ENCODE data around the gene TMEM200B. TPM values are rescaled to one million over a fixed set of nuclear protein-coding genes. Genes with fewer than 3 reads are reported as not detected.
"Not testable (repeated sequence)": the region's sequence is repeated elsewhere in the genome, so short reads cannot be mapped to it uniquely, and the experiment has no call there.

Gene TMEM200B
- total RNA-seq, 2 experiments from 2014 or later: not detected

- H3K4me3 Mint-ChIP-seq: no peak overlapping the region
- ChIA-PET POLR2A (no interaction called here), CTCF (no interaction called here)
- DNase-seq: no peak
- no peak overlapping the region for H3K27ac Mint-ChIP-seq
- H3K27me3 Mint-ChIP-seq (ENCODE audit: low read depth): no peaks in the 10 kb centered on the region
- H3K9me3 Mint-ChIP-seq (ENCODE audit: insufficient read depth): no peaks in the 10 kb centered on the region
- peaks cover 13% of the 10 kb centered on the region for H3K36me3 Mint-ChIP-seq (ENCODE audit: low read depth)
- H3K4me1 Mint-ChIP-seq (ENCODE audit: low read depth): no peaks in the 10 kb centered on the region
- ATAC-seq: no peak
Observed at GRCh38 chr1:29105822-29106221, 17.9 kb downstream of the TMEM200B start.

DNA sequence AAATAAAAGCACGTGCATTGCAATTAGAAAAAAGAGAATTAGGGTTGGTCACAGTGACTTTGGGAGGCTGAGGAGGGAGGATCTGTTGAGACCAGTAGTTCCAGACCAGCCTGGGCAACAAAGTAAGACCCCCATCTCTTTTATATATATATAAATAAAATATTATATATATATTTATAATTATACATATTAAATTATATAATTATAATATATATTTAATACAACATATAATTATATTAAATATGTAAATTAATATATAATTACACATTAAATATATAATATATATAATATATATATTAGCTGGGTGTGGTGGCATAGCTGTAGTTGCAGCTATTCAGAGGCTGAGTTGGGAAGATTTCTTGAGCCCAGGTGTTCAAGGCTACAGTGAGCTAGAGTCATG lies 23.2 kb downstream of the TMEM200B start:
- DNase-seq: no peak
- no peak for ATAC-seq
- no peaks in the 10 kb centered on the region for H3K9me3 Mint-ChIP-seq (ENCODE audit: insufficient read depth)
- peaks cover 3% of the 10 kb centered on the region for H3K4me1 Mint-ChIP-seq (ENCODE audit: low read depth)
- no peak overlapping the region for H3K27ac Mint-ChIP-seq
- ChIA-PET POLR2A (no interaction called here), CTCF (no interaction called here)
- H3K36me3 Mint-ChIP-seq (ENCODE audit: low read depth): peaks cover 28% of the 10 kb centered on the region
- no peak overlapping the region for H3K4me3 Mint-ChIP-seq
- no peaks in the 10 kb centered on the region for H3K27me3 Mint-ChIP-seq (ENCODE audit: low read depth)

DNA sequence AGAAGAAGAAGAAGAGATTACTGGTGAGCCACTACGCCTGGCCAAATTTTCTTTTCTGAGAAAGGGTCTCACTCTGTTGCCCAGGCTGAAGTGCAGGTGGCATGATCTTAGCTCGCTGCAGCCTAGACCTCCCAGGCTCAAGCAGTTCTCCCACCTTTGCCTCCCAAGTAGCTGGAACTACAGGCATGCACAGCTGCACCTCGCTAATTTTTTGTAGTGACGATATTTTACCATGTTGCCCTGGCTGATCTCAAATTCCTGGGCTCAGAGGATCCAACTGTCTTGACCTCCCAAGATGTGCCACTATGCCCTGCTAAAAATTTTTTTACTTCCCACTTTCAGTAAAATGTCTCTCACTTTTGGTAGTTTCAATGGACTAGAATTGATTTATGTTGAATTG lies 24.4 kb downstream of the TMEM200B start:
- Mint-ChIP-seq H3K27me3 (ENCODE audit: low read depth) (no peaks in the 10 kb centered on the region), H3K4me1 (ENCODE audit: low read depth) (peaks cover 3% of the 10 kb centered on the region), H3K9me3 (ENCODE audit: insufficient read depth) (no peaks in the 10 kb centered on the region), H3K4me3 (no peak overlapping the region), H3K36me3 (ENCODE audit: low read depth) (peaks cover 32% of the 10 kb centered on the region), H3K27ac (no peak overlapping the region)
- ATAC-seq: no peak
- ChIA-PET POLR2A (no interaction called here), CTCF (no interaction called here)
- DNase-seq: no peak

DNA sequence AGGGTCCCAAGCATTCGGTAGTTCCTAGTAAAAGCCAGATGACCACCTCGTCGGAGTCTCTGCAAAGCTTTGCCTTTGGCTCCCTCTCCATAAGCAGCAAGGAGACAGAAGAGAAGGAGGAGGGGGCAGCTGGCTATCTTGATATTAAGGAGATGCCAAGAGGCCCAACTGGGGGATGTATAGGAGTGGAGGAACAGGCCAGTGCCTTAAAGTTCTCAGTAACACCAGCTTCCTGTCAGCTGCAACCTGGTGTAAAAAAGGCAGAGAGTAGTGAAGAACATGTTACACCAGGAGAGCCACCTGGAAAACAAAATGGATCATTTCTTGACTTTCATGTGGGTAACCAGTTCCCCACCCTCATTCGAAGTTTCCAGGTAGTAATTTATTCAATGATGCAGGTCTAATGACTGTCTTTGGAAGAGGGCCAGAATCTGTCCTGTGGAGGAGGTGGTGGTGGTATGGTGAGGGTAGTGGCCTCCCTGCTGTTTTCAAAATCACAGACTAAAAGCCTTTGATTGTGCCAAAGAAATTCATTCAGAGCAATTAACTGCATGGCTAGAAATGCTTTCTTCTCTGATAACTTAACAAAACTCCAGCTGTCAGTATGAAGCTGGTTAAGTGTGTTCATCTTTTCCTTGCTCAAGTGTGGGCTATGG lies 27.3 kb downstream of the TMEM200B start:
- H3K36me3 Mint-ChIP-seq (ENCODE audit: low read depth): peaks cover 40% of the 10 kb centered on the region
- H3K27ac Mint-ChIP-seq: no peak overlapping the region
- no peaks in the 10 kb centered on the region for H3K9me3 Mint-ChIP-seq (ENCODE audit: insufficient read depth)
- peaks cover 3% of the 10 kb centered on the region for H3K4me1 Mint-ChIP-seq (ENCODE audit: low read depth)
- no peak for DNase-seq
- no peaks in the 10 kb centered on the region for H3K27me3 Mint-ChIP-seq (ENCODE audit: low read depth)
- ChIA-PET CTCF (interaction anchor here (0.9 to 1.5 kb wide), 2 partner anchors 212 to 219 kb away, joined by 3 read pairs; no protein-coding TSS in a partner anchor), POLR2A (interaction anchor here (0.7 kb wide), 1 partner anchor 287 kb away, joined by 3 read pairs; no protein-coding TSS in a partner anchor)
- no peak for ATAC-seq
- no peak overlapping the region for H3K4me3 Mint-ChIP-seq

DNA sequence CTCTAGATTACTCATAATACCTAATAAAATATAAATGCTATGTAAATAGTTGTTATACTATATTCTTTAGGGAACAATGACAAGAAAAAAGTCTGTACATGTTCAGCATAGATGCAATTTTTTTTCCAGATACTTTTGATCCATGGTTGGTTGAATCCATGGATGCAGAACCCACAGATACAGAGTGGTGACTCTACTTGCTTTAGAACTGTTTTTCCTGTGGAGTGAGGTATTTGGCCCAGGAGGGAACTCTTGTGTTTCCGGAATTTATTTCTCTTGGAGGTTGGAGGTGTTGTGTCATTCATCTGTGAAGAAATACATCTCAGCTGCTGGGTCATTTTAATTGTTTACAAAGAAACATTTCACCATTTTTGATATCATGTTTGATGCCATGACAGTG lies 28.7 kb downstream of the TMEM200B start:
- no peak for DNase-seq
- ATAC-seq: no peak
- Mint-ChIP-seq H3K27ac (no peak overlapping the region), H3K9me3 (ENCODE audit: insufficient read depth) (no peaks in the 10 kb centered on the region), H3K4me3 (no peak overlapping the region), H3K27me3 (ENCODE audit: low read depth) (no peaks in the 10 kb centered on the region), H3K4me1 (ENCODE audit: low read depth) (peaks cover 3% of the 10 kb centered on the region), H3K36me3 (ENCODE audit: low read depth) (peaks cover 45% of the 10 kb centered on the region)
- ChIA-PET CTCF (no interaction called here), POLR2A (no interaction called here)

GRCh38 chr1:29094433-29094832 lies 29.3 kb downstream of the TMEM200B start:
- H3K27me3 Mint-ChIP-seq (ENCODE audit: low read depth): no peaks in the 10 kb centered on the region
- H3K36me3 Mint-ChIP-seq (ENCODE audit: low read depth): peaks cover 44% of the 10 kb centered on the region
- no peaks in the 10 kb centered on the region for H3K9me3 Mint-ChIP-seq (ENCODE audit: insufficient read depth)
- no peak for ATAC-seq
- H3K4me3 Mint-ChIP-seq: no peak overlapping the region
- CTCF ChIA-PET: interaction anchor here (0.7 kb wide), 1 partner anchor 8 kb away, joined by 4 read pairs; no protein-coding TSS in a partner anchor
- no peak for DNase-seq
- H3K4me1 Mint-ChIP-seq (ENCODE audit: low read depth): peaks cover 3% of the 10 kb centered on the region
- no peak overlapping the region for H3K27ac Mint-ChIP-seq
- POLR2A ChIA-PET: no interaction called here

DNA sequence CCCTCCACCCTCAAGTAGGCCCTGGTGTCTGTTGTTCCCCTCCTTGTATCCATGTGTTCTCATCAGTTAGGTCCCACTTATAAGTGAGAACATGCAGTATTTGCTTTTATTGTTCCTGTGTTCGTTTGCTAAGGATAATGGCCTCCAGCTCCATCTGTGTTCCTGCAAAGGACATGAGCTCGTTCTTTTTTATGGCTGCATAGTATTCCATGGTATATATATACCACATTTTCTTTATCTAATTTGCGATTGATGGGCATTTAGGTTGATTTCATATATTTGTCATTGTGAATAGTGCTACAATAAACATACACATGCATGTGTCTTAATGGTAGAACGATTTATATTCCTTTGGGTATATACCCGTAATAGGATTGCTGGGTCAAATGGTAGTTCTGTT lies 31.0 kb downstream of the TMEM200B start:
- H3K4me3 Mint-ChIP-seq; H3K9me3 Mint-ChIP-seq (ENCODE audit: insufficient read depth); H3K27me3 Mint-ChIP-seq (ENCODE audit: low read depth); H3K27ac Mint-ChIP-seq; DNase-seq; POLR2A ChIA-PET; ATAC-seq; H3K4me1 Mint-ChIP-seq (ENCODE audit: low read depth); CTCF ChIA-PET: not testable (repeated sequence)
- H3K36me3 Mint-ChIP-seq (ENCODE audit: low read depth): peaks cover 38% of the 10 kb centered on the region

DNA sequence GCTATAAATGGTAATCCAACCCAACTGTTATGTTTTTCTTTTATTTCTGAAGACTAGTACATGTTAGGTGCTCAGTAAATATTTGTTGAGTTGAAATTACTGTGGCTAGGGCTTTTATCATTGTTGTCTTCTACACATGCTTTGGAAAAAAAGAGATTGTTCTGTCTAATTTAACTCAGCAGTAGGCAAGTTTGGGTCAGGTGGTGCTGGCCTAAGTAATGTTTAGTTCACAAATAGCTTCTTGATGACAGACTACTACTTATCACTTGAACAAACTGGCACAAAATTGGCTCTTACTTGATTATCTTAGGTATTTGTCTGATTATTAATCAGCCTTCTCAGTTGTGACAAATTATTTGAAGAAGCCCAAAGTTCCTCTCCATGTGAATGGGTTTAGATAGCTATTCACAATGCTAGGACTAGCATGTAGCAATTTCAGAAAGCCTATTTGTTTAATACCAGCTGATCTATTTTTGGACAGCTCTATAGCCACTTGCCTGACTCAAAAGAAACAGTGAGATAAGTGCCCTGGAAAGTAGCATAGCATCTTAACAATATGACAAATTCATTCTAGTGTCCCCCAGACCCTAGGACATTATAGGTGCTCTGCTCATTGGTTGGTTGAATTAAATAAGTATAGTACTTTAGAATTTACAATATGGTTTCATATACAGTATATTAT lies 32.6 kb downstream of the TMEM200B start:
- Mint-ChIP-seq H3K36me3 (ENCODE audit: low read depth) (peaks cover 29% of the 10 kb centered on the region), H3K27ac (no peak overlapping the region), H3K4me1 (ENCODE audit: low read depth) (peaks cover 2% of the 10 kb centered on the region), H3K9me3 (ENCODE audit: insufficient read depth) (no peaks in the 10 kb centered on the region), H3K4me3 (no peak overlapping the region), H3K27me3 (ENCODE audit: low read depth) (no peaks in the 10 kb centered on the region)
- ChIA-PET CTCF (no interaction called here), POLR2A (no interaction called here)
- DNase-seq (no peak), ATAC-seq (no peak)

DNA sequence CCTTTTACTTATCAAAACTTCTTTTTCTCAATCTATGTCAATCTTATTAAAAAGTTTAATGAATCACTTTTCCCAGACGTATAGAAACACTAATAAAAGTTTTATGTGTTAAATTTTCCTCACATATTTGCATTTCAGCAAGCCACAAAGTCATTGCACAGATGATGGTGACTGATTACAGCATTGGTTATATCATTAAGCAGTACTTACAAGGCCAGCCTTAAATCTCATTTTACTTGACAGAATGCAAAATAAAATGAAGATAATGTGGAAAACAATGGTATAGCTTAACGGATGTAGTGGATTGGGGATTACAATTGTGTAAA lies 39.5 kb downstream of the TMEM200B start:
- H3K27ac Mint-ChIP-seq: no peak overlapping the region
- DNase-seq: no peak
- H3K27me3 Mint-ChIP-seq (ENCODE audit: low read depth): no peaks in the 10 kb centered on the region
- CTCF ChIA-PET: no interaction called here
- no peaks in the 10 kb centered on the region for H3K4me1 Mint-ChIP-seq (ENCODE audit: low read depth)
- H3K4me3 Mint-ChIP-seq: no peak overlapping the region
- no peak for ATAC-seq
- no peaks in the 10 kb centered on the region for H3K9me3 Mint-ChIP-seq (ENCODE audit: insufficient read depth)
- H3K36me3 Mint-ChIP-seq (ENCODE audit: low read depth): peaks cover 2% of the 10 kb centered on the region
- POLR2A ChIA-PET: no interaction called here

- Mint-ChIP-seq H3K4me1 (ENCODE audit: low read depth) (no peaks in the 10 kb centered on the region), H3K4me3 (no peak overlapping the region), H3K27me3 (ENCODE audit: low read depth) (no peaks in the 10 kb centered on the region), H3K36me3 (ENCODE audit: low read depth) (peaks cover 2% of the 10 kb centered on the region), H3K27ac (no peak overlapping the region), H3K9me3 (ENCODE audit: insufficient read depth) (no peaks in the 10 kb centered on the region)
- ChIA-PET CTCF (no interaction called here), POLR2A (no interaction called here)
- DNase-seq (no peak), ATAC-seq (no peak)
Observed at GRCh38 chr1:29083317-29084195, 40.1 kb downstream of the TMEM200B start.

- POLR2A ChIA-PET: no interaction called here
- no peak overlapping the region for H3K4me3 Mint-ChIP-seq
- ATAC-seq: no peak
- no peaks in the 10 kb centered on the region for H3K27me3 Mint-ChIP-seq (ENCODE audit: low read depth)
- CTCF ChIA-PET: interaction anchor here (0.9 to 1.0 kb wide), 2 partner anchors 48 to 206 kb away, joined by 3 read pairs; no protein-coding TSS in a partner anchor
- peaks cover 2% of the 10 kb centered on the region for H3K36me3 Mint-ChIP-seq (ENCODE audit: low read depth)
- H3K9me3 Mint-ChIP-seq (ENCODE audit: insufficient read depth): no peaks in the 10 kb centered on the region
- no peaks in the 10 kb centered on the region for H3K4me1 Mint-ChIP-seq (ENCODE audit: low read depth)
- no peak overlapping the region for H3K27ac Mint-ChIP-seq
- no peak for DNase-seq
Observed at GRCh38 chr1:29082519-29082918, 41.2 kb downstream of the TMEM200B start.

GRCh38 chr1:29081201-29081600 lies 42.5 kb downstream of the TMEM200B start:
- ChIA-PET CTCF (interaction anchor here (1.0 to 2.1 kb wide), 2 partner anchors 122 to 204 kb away, joined by 3 to 9 read pairs; no protein-coding TSS in a partner anchor), POLR2A (no interaction called here)

More at GRCh38 chr1:29081201-29081600, 42.5 kb downstream of the TMEM200B start:
- H3K9me3 Mint-ChIP-seq (ENCODE audit: insufficient read depth): no peaks in the 10 kb centered on the region
- ATAC-seq: no peak
- no peak overlapping the region for H3K27ac Mint-ChIP-seq
- DNase-seq: no peak
- H3K4me1 Mint-ChIP-seq (ENCODE audit: low read depth): no peaks in the 10 kb centered on the region
- H3K4me3 Mint-ChIP-seq: no peak overlapping the region
- no peaks in the 10 kb centered on the region for H3K27me3 Mint-ChIP-seq (ENCODE audit: low read depth)
- peaks cover 2% of the 10 kb centered on the region for H3K36me3 Mint-ChIP-seq (ENCODE audit: low read depth)
